ENCODE results near the gene SOX5. TPM values are rescaled to one million over a fixed set of nuclear protein-coding genes. Genes with fewer than 3 reads are reported as not detected.
"Not testable (repeated sequence)": the region's sequence is repeated elsewhere in the genome, so short reads cannot be mapped to it uniquely, and the experiment has no call there.

The SOX5 gene
- total RNA-seq, 1 experiment from 2014 or later, result 1.3 TPM

GRCh38 chr12:23546756-23547155, 402.7 kb downstream of the SOX5 start:
- DNase-seq (ENCODE audit: low read depth), result no peak

- DNase-seq (ENCODE audit: low read depth), result no peak
These were observed 405.7 kb downstream of the SOX5 start for GRCh38 chr12:23543767-23544166.

- no peak for DNase-seq (ENCODE audit: low read depth)
These were observed 407.3 kb downstream of the SOX5 start for GRCh38 chr12:23542187-23542586.

GRCh38 chr12:23540572-23540971, 408.9 kb downstream of the SOX5 start:
- DNase-seq (ENCODE audit: low read depth), result no peak

GRCh38 chr12:23536293-23536692, 413.2 kb downstream of the SOX5 start:
- DNase-seq (ENCODE audit: low read depth), result no peak

GRCh38 chr12:23535441-23535840, 414.0 kb downstream of the SOX5 start:
- no peak for DNase-seq (ENCODE audit: low read depth)

GRCh38 chr12:23534196-23534595, 415.3 kb downstream of the SOX5 start:
- DNase-seq (ENCODE audit: low read depth), result no peak

GRCh38 chr12:23533699-23534098, 415.8 kb downstream of the SOX5 start:
- no peak for DNase-seq (ENCODE audit: low read depth)

GRCh38 chr12:23533265-23533664, 416.2 kb downstream of the SOX5 start:
- no peak for DNase-seq (ENCODE audit: low read depth)

GRCh38 chr12:23528316-23528715, 421.2 kb downstream of the SOX5 start:
- no peak for DNase-seq (ENCODE audit: low read depth)

- DNase-seq (ENCODE audit: low read depth), result no peak
These were observed 423.9 kb downstream of the SOX5 start for GRCh38 chr12:23525450-23526072.

- no peak for DNase-seq (ENCODE audit: low read depth)
These were observed 426.1 kb downstream of the SOX5 start for GRCh38 chr12:23523339-23523738.

GRCh38 chr12:23519444-23519843, 430.0 kb downstream of the SOX5 start:
- not testable (repeated sequence) for DNase-seq (ENCODE audit: low read depth)

GRCh38 chr12:23515785-23516184, 433.7 kb downstream of the SOX5 start:
- DNase-seq (ENCODE audit: low read depth), result not testable (repeated sequence)

GRCh38 chr12:23510484-23510883, 439.0 kb downstream of the SOX5 start:
- no peak for DNase-seq (ENCODE audit: low read depth)

GRCh38 chr12:23509832-23510231, 439.6 kb downstream of the SOX5 start:
- DNase-seq (ENCODE audit: low read depth), result not testable (repeated sequence)

GRCh38 chr12:23507785-23508184, 441.7 kb downstream of the SOX5 start:
- not testable (repeated sequence) for DNase-seq (ENCODE audit: low read depth)

- not testable (repeated sequence) for DNase-seq (ENCODE audit: low read depth)
These were observed 443.7 kb downstream of the SOX5 start for GRCh38 chr12:23505736-23506135.

GRCh38 chr12:23504641-23505399, 444.6 kb downstream of the SOX5 start:
- DNase-seq (ENCODE audit: low read depth), result no peak

GRCh38 chr12:23504043-23504442, 445.4 kb downstream of the SOX5 start:
- no peak for DNase-seq (ENCODE audit: low read depth)

GRCh38 chr12:23503544-23503943, 445.9 kb downstream of the SOX5 start:
- DNase-seq (ENCODE audit: low read depth), result no peak

GRCh38 chr12:23502259-23502658, 447.2 kb downstream of the SOX5 start:
- no peak for DNase-seq (ENCODE audit: low read depth)

GRCh38 chr12:23495472-23495871, 454.0 kb downstream of the SOX5 start:
- no peak for DNase-seq (ENCODE audit: low read depth)
